ENCODE results near the gene MICAL2. TPM values are rescaled to one million over a fixed set of nuclear protein-coding genes. Genes with fewer than 3 reads are reported as not detected.

MICAL2 gene
- total RNA-seq, 1 experiment from 2014 or later = 37.4 TPM

GRCh38 chr11:12158909-12159308 is 48.5 kb downstream of the MICAL2 start:
- Histone ChIP-seq H4K20me1 (ENCODE audit: insufficient read depth) (no peaks in the 10 kb centered on the region), H3K27me3 (ENCODE audit: insufficient read depth, low read length) (no peaks in the 10 kb centered on the region), H3K9me2 (ENCODE audit: insufficient read depth) (no peaks in the 10 kb centered on the region), H2AFZ (ENCODE audit: low read depth, low read length, poor library complexity, severe bottlenecking) (no peak overlapping the region), H3K79me2 (ENCODE audit: insufficient read depth, low read length) (no peaks in the 10 kb centered on the region), H3K4me2 (ENCODE audit: low read length) (no peak overlapping the region), H3K27ac (ENCODE audit: low read depth, low read length) (no peak overlapping the region), H3K4me3 (replicated peaks in 1 of 2; ENCODE audit: low read depth in 1 of 2, low read length in 2 of 2) (no peak overlapping the region), H3K36me3 (ENCODE audit: control insufficient read depth in 1 of 2, insufficient read depth in 2 of 2, low read length in 2 of 2) (no peaks in the 10 kb centered on the region; a peak in 1 of 4 replicates), H3K4me1 (ENCODE audit: control insufficient read depth in 1 of 2, insufficient read depth in 2 of 2, low read length in 2 of 2) (peaks cover 23 to 54% of the 10 kb centered on the region in 2 experiments), H3K9me3 (ENCODE audit: control insufficient read depth in 1 of 2, insufficient read depth in 1 of 2, low read depth in 1 of 2, low read length in 2 of 2) (no peaks in the 10 kb centered on the region), H3K9ac (ENCODE audit: low read length) (no peak overlapping the region)
- no TSS peak for BruUV-seq (replicated peaks)
- ChIA-PET RAD21 (ENCODE audit: low non-redundant PET in 1 of 2, low total read pairs in 2 of 2, uncharacterized antibody in 2 of 2, unreplicated experiment in 2 of 2) (no interaction called here), CTCF (no interaction called here), POLR2A (no interaction called here)
- no peak for TF ChIP-seq CBX3 (IDR thresholded peaks at IDR 0.05; ENCODE audit: low read depth)
- no peak for TF ChIP-seq REST (IDR thresholded peaks at IDR 0.05; ENCODE audit: low read depth)
- TF ChIP-seq SP1 (IDR thresholded peaks at IDR 0.05; ENCODE audit: low read depth) = no peak
- TF ChIP-seq MAX (IDR thresholded peaks at IDR 0.05) = no peak
- TF ChIP-seq SIN3A (IDR thresholded peaks at IDR 0.05; ENCODE audit: low read depth) = no peak
- no peak for TF ChIP-seq SRF (IDR thresholded peaks at IDR 0.05; ENCODE audit: low read depth)
- no peak for TF ChIP-seq ELF1 (IDR thresholded peaks at IDR 0.05; ENCODE audit: borderline replicate concordance, low read depth)
- TF ChIP-seq EZH2 (IDR thresholded peaks at IDR 0.05) = no peak
- intact Hi-C loops (cut with micrococcal nuclease) = no loop called here
- DNase-seq (ENCODE audit: low read depth, low spot score) (no peak), ATAC-seq (no peak)

All from HCT116 (cell line).